GM18507 (cell line): ENCODE data around the gene SYT1.

Experiments used
- DNase-seq: peaks from one replicate; pipeline ENCODE4 v3.0.0; 2011; ENCODE audit warnings: low read depth; ENCODE audit not compliant: insufficient read length; ENCODE audit errors: extremely low spot score
- FAIRE-seq: peaks from 2 replicates; lab custom pipeline; 2011; peaks lifted over from hg19 to GRCh38; lab: Jason Lieb, UNC

SYT1 gene

GRCh38 chr12:79252358-79253075 is 387.9 kb downstream of the SYT1 start:
- FAIRE-seq: no peak
- DNase-seq: no peak

DNA sequence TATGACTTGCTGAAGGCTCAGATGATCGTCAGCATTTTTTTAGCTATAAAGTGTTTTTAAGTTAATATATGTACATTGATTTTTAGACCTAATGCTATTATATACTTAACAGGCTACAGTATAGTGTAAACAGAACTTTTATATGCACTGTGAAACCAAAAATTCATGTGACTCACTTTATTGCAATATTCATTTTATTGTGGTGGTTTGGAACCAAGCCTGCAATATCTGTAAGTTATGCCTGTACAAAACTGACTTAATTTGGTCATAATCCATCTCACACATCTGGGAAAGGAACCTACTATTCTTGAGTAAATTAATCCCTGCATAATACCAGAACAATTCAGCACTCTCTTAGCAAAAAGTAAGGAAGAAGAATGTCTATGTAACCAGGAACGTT is 390.7 kb downstream of the SYT1 start:
- DNase-seq (no peak), FAIRE-seq (no peak)

DNA sequence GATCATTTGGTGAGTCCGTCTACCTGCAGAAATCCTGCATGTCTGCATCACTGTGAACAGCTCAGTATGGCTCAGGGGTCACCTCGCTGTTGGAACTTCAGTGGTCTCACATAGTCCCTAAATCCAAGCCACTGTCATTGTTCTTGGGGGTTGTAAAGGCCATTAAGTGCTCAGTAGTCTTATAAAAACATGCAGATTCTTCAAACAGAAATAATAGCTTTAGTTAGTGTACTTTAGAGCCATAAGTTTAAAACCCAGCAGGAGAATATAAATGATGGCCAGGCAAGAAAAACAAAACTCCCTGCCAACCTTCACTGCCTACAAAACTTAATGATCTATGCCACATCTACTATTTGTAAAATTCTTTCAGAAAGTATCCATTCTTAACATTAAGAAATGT is 396.3 kb downstream of the SYT1 start:
- DNase-seq (no peak), FAIRE-seq (no peak)

DNA sequence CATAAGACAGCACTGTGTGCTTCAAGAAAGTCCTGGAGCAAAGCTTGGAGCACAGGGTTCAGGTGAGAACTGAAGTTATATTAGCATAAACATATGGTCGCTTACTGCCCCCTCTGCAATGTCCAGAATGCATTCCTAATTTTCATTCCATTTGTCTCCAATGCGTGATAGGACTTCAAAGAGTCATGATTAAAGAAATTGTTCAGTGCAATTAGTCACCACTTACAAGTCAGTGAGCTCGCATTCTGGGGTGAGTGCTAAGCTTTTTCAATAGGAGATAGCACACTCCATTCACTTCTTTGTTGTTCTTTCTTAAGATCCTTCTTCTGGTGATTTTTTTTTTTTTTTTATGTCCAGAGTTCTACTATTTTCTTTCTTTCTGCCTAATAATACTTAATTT is 398.4 kb downstream of the SYT1 start:
- DNase-seq (no peak), FAIRE-seq (no peak)

GRCh38 chr12:79266343-79267144 is 402.0 kb downstream of the SYT1 start:
- no peak for DNase-seq
- no peak for FAIRE-seq

- FAIRE-seq: no peak
- DNase-seq: no peak
These were observed 403.0 kb downstream of the SYT1 start for GRCh38 chr12:79267580-79267979.

DNA sequence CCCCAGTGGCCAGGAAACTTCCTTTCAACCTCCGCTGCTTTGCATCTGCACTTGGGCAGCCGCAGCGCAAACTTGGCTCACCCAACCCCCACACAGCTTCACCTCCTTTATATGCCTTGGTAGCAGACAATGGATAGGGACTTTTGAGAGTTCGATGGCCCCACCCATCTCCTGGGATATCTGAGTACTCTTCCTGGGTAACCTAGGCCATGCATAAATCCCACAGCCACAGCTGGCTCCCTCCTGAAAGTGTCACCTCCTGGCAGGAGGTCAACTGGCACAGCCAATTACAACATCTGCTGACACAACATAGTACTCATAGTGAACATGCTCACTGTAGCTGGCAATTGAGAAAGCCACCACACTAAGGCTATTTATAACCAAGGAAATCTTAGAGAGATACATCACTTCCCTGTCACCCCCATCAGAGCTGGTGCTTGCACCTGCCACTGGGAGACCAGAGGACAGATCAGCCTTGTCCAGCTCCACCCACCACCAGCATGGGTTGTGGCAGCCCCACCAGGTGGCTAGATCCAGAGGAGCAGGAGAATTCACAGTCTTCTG is 410.0 kb downstream of the SYT1 start:
- DNase-seq (no peak), FAIRE-seq (no peak)

- DNase-seq: no peak
- no peak for FAIRE-seq
These were observed 411.1 kb downstream of the SYT1 start for GRCh38 chr12:79275631-79276030.

DNA sequence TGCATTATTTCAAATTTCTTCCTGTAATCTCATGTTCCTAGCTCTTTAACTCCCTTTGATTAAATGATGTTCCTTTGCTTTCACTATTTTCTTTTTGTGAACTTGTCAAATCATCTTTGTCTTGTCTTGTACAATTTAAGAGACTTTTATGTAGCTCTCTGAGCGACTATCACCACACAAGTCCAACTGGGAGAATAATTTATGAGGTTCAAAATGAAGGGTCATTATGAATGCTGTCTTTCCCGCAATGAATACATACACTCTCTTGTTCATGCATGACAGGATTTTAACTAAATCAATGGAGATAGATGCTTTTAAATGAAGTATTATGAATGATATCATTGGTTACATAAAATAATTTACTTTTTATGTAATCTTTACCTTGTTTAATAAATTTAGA is 418.8 kb downstream of the SYT1 start:
- DNase-seq (no peak), FAIRE-seq (no peak)

DNA sequence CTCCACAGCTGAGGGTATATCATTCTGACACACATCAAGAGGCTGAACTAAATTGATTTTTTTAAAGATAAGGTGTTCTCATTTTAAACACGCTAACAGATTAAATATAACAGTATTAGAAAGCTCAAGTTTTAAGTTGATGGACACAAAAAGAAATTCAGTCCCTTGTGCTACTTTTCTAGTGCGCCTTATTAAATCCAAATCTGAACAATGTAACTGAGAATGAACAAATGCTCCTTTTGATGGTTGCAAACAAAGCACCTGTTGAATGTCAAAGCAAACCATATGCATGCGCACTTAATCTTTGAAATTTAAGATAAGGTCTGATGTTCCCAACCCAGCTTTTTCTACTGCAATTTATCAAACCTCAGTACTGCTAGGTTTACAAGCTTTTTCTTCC is 424.3 kb downstream of the SYT1 start:
- FAIRE-seq (no peak), DNase-seq (no peak)

DNA sequence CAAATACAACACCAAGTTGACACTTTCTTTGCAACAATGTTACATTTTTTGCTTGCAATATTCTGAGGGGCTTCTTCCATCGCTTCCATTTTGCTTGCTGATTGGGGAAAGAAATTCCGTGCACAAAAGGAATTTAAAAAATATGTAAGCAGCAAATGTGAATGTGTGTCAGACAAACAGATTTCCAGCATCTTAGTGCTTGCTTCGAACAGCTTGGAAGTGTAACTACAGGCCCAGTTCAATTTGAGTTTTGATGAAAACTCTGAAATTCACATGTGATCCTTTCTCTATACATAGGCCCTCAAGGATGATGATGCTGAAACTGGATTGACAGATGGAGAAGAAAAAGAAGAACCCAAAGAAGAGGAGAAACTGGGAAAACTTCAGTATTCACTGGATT is 427.1 kb downstream of the SYT1 start:
- DNase-seq: no peak
- FAIRE-seq: no peak

- FAIRE-seq: no peak
- no peak for DNase-seq
These were observed 430.0 kb downstream of the SYT1 start for GRCh38 chr12:79294590-79294989.

DNA sequence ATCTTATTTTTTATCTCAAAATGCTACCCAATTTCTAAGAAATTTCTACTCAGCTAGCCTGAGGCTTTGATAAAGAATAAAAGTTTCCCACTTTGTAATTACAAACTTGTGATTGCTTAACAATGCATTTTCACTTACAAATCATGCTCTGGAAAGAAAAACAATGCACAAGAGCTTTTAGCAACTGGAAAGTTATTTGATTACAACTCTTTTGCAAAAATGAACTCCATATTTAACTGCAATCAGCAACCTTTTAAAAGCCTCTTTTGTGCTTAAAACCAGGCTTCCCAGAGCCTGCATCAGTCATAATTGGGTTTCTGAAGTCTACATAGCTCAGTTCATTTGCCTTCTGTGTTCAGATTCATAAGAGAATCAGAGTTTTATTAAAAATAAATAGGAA is 431.0 kb downstream of the SYT1 start:
- DNase-seq (no peak), FAIRE-seq (no peak)

- no peak for FAIRE-seq
- no peak for DNase-seq
These were observed 431.6 kb downstream of the SYT1 start for GRCh38 chr12:79296133-79296532.

GRCh38 chr12:79296871-79297270 is 432.3 kb downstream of the SYT1 start:
- no peak for DNase-seq
- FAIRE-seq: no peak

DNA sequence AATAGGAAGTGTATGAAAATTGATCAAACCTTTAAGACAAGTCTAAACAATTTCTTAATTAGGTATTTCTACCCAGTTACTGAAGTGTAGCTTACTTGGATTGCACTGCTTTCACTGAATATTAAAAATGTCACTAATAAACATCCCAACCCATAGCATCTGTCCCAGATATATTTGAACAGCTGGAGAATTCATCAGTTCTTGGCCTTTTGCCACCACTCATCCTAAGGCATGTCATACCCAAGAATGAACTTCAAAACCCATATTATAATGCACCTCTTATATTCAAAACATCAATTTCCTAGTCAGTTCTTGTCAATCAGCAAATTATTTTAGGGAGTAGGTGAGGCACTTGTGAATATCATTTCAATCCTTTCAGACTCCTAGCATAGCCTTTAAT is 433.9 kb downstream of the SYT1 start:
- DNase-seq (no peak), FAIRE-seq (no peak)

- no peak for FAIRE-seq
- no peak for DNase-seq
These were observed 435.0 kb downstream of the SYT1 start for GRCh38 chr12:79299447-79300198.

DNA sequence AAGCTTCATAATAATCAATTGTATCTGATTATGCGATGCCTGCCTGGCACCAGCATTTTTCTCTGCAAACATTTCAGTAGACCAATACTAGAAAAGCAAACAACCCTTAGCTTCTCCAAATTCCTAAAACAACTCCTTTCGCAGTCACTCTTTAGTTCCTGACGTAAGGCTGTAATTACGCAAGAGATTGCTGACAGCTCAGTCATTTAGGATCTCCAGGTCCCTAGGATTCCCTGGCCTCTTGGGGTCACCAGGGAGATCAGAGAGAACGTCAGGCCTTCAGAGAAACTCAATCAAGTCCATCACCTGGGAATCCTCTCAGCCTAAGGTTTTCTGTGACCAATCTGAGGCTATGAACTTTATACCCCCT is 435.6 kb downstream of the SYT1 start:
- DNase-seq (no peak), FAIRE-seq (no peak)

DNA sequence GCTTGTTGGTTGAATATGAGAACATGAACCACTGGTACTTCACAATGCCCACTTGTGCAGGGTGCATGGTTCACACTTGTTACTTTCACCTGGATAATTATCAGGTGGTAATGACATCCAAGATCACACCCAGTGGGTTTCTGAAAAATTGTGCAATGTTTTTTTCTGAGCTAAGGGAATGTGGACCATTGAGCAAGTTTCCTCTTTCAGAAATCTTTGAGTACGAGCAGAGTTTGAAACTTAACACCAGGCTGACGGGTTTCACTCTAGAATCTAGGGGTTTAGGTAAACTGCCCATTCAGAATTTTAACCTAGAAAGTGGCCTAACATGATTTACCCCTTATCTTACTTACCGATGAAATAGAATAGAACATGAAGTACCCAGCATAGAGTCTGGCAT is 436.6 kb downstream of the SYT1 start:
- FAIRE-seq (no peak), DNase-seq (no peak)

DNA sequence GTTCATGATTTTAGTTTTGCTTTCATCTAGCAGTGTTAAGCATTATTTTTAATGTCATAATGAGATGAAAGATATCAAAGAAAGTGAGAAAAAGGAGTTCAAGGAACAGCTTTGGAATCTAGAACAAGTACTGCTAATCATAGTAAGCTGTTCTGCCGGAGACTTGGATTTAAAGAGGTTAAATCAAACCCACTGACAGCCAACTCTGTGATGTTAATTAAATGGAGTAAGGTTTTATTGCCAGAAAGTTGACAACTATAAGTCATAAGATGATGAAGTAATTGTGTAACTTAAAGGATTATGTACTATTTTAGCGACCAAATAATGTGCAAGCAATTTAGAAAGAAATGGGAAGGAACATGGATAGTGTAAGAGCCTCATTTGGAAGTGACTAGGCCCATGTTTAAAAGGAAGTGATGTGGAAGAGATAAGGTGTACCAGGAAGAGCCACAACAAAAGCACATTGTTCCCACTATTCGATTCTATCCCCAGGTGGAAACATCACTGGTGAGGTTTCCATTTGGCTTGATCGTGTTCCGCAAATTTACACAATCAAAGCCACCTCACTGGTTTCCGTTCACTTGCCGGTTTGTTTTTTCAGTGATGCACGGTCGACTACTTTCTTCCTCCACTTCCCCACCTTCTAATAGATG is 437.7 kb downstream of the SYT1 start:
- DNase-seq: no peak
- FAIRE-seq: no peak
